NCI-H1092 (cell line): ENCODE measurements around the gene KRTAP5-7.
"Not testable (repeated sequence)": the region's sequence is repeated elsewhere in the genome, so short reads cannot be mapped to it uniquely, and the experiment has no call there.

ENCODE experiments used
- DNase-seq: peaks from one replicate; lab custom pipeline; 2025; lab: John Stamatoyannopoulos, UW

KRTAP5-7 gene

GRCh38 chr11:71526796-71527575 lies at the start of gene KRTAP5-7:
TSS of gene KRTAP5-7 (plus strand) at chr11:71527267. CDS start at chr11:71527301, 34 bp downstream.
- DNase-seq: not testable (repeated sequence)

DNA sequence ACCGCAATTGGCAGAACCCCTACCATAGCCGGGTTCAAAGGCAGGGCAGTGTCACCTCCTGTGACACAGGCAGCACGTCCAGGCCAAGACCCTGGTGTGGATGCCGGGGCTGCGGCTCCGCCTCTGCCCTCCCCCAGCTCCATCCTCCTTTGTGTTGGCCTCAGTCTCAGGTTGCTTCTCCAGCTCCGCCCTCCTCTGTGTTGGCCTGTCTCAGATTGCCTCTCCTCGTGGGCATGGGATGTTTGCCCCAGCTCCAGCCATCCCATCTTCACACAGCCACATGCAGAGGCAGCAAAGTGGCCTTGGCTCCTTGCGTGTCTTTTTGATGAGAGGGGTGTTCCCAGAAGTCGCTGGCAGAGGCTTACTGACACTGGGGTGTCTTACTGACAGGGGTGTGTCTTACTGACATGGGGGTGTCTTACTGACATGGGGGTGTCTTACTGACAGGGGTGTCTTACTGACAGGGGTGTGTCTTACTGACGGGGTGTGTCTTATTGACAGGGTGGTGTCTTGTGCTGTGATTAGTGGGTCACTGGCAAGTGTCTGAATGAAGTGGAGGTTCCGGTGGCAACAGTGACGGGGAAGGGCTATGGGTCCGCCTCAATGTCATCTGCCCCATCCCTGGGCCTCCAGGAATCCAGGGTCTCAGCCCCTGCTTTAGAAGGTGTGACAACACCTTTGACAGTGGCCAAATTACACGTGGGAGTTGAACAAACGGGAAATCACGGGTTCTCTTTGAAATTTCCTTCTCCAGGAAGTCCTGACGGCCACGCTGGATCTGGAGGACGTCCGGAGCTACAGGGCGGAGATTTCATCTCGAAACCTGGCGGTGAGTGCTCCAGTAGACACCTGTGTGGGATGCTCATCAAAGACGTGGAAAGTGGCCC lies 49.2 kb upstream of the KRTAP5-7 start:
- DNase-seq: no peak

GRCh38 chr11:71478528-71478840 lies 48.6 kb upstream of the KRTAP5-7 start:
- no peak for DNase-seq

DNA sequence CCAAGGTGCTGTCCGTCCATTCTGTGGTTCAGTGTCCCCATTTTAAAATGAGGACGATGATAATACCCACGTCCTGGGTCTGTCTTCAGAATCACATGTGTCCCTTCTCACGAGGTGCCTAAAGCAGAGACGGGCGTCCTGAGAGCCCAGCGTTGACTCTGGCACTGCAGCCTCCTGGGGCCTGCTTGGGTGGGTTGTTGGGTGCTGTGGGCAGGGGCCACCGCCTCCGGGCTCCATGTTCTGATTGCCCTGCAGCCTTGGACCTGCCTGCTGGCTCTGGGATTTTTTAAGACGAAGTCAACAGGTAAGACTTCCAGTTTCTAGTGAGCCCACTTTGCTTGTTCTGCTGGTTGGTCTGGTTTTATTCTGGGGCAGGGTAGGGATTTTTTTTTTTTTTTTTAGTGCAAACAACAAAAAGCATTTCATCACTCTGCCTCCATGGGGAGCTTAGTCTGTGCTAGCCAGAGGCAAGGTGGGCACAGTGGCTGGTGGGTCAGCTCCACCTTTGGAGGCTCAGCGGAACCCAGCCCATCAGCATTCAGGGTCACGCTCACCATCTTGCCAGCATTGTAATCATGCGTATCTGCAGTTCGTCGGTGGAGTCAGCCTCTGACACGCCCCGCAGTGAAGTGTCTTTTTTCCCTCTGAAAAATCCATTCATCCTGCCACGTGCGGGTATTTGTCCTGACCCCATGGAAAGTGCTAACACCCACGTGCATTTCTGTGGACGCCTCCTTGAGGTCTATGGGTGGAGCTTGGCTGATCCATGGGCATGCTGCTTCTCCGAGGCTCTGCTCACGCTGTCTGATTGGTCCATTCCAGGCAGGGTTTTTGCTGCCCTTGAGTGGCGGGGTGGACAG lies 45.7 kb upstream of the KRTAP5-7 start:
- no peak for DNase-seq

GRCh38 chr11:71482216-71482615 lies 44.9 kb upstream of the KRTAP5-7 start:
- no peak for DNase-seq

- DNase-seq: no peak
Measured at GRCh38 chr11:71482746-71483364, 44.2 kb upstream of the KRTAP5-7 start.

DNA sequence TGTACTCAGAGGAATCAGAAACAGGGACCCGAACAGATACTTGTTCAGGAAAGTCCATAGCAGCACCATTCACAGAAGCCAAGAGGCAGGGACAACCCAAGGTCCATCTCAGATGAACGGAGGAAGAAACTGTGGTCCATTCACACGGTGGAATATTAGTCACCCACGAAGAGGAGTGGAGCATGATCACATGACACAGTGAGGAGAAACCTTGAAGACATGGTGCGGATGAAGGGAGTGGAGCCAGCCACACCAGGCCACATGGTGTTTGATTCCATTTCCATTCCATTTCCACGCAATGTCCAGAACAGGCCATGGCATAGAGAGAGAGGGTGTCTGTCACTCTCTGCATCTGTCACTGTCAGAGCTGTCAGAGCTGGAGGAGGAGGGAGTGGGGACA lies 43.4 kb upstream of the KRTAP5-7 start:
- no peak for DNase-seq

- no peak for DNase-seq
Measured at GRCh38 chr11:71484248-71485062, 42.6 kb upstream of the KRTAP5-7 start.

DNA sequence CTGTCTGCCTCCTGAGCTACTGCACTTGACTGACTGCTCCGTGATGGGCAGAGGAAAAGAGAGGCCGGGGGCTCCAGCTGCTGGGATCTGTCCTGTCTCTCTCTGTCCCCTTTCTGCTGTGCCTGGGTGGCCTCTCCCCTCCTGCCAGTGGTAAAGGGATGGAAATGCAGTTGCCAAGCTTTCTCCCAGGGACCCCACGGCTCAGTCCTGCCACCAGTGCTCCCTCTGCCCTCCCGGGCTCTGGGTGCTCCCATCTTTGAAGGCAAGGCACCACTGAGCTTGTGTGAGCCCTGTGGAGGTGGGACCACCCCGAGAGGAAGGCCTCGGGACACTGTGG lies 42.0 kb upstream of the KRTAP5-7 start:
- no peak for DNase-seq

GRCh38 chr11:71485466-71485865 lies 41.6 kb upstream of the KRTAP5-7 start:
- DNase-seq: no peak

- DNase-seq: no peak
Measured at GRCh38 chr11:71486320-71486719, 40.7 kb upstream of the KRTAP5-7 start.

DNA sequence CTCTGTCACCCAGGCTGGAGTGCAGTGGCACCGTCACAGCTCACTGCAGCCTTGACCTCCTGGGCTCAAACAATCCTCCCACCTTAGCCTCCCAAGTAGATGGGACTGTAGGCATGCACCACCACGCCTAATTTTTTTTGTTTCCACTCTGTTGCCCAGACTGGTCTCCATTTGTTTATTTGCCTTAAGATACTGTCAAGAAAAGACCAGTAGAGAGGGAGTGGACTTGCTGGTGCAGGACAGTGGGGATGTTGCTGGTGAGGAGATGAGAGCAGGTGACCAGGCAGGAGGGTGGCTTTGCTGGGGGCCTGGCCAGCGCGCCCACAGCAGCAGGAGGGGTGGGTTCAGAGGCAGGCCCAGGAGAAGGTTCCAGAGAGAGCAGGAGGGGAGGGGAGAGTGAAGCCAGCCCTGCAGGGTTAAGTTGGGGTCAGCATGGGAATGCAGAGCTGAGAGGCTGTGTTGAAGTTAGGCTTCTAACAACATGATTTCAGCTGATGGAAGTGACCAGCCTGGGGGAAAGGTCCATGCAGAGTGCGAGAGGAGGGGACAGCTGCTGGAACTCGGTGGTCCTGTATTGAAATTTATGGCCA lies 38.3 kb upstream of the KRTAP5-7 start:
- no peak for DNase-seq

- DNase-seq: no peak
Measured at GRCh38 chr11:71489311-71490043, 37.6 kb upstream of the KRTAP5-7 start.

DNA sequence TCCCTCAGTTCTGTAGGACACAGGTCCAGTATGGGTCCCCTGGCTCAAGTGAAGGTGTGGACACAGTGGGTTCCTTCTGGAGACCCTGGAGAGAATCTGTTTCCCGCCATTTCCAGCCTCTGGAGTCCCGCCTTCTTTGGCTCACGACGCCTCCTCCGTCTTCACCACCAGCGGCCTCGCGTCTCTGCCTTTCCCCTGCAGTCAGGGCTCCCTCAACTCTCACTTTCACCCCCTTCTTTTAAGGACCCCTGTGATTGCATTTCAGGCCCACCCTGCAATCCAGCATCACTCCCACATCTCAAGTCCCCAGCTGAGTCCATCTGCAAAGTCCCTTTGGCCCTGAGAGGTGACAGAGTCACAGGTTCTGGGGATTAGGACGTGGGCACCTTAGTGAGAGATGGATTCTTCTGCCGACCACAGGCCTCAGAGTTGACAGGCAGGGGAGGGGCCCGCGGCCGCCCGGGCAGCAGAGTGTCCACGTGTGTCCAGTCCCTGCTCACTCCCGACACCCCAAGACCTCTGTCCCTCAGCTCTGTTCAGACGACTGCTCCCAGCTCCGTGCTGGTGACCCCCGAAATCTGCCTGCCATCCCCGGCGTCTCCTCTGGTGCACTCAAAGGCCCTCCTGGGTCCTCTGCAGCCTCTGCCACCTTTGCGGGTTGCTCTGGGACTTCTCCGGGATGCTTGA lies 36.9 kb upstream of the KRTAP5-7 start:
- DNase-seq: no peak

DNA sequence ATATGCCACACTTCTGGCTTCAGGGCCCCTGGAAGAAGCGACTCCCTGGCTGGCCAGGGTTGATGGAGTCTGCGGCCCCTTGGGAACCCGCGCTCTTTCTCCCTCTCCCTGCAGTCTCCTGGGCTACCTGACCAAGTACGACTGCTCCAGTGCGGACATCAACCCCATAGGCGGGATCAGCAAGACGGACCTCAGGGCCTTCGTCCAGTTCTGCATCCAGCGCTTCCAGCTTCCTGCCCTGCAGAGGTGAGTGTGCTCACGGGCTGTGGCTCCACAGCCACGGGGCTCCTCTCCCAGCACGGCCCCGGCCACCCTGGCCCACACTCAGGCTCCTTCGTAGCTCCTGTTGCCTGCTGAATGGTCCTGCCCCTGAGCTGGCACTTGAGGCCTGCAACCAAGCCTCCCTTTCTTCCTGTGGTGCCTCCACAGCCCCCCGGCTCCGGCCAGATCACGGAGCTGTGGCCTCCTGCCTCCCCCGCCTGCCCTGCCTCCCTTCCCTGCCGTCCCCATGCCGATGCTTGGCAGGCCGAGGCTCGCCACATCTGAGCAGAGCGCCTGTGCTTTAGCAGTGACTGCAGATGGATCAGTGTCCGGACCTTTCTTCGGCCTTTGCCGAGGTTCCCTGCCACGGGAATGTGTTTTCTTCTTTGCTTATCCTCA lies 36.2 kb upstream of the KRTAP5-7 start:
- no peak for DNase-seq

GRCh38 chr11:71491531-71491930 lies 35.5 kb upstream of the KRTAP5-7 start:
- no peak for DNase-seq

GRCh38 chr11:71491940-71492339 lies 35.1 kb upstream of the KRTAP5-7 start:
- no peak for DNase-seq

DNA sequence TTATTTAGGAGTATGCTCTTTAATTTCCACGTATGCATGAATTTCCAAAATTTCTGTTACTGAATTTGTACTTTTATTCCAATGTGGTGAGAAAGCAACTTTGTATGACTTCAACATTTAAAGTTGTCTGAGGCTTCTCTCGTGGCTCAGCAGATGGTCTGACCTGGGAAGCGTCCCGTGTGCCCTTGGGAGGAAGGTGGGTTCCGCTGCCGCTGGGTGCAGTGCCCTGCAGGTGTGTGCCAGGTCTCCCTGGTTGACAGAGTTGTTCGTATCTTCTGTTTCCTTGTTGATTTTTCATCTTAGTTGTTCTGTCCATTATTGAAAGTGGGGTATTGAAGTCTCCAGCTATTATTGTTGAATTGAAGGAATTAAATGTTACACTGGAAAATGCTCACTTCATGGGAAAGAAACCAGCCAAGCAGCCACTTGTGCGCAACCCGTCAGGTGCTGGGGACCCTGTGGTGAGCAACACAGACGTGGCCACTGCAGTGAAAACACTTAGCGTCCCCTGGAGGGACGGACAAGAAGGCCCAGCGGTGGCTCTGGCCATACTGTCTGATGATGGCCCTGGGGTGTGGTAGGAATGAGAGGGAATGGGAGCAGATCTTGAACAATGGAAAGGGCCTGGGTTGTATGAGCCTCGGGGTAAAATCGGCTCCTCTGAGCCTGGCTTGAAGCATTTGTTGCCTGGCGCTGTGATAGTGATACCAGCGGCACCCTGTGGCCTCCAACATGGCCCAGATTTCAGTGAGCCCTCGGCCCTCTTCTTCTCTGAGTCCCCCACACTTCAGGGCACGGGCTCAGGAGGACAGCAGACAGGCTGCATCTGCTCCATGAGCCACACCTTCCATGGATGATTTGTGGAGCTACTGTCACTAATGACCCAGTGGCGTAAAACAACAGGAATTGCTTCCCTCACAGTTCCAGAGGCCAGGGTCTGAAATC lies 31.5 kb upstream of the KRTAP5-7 start:
- DNase-seq: no peak
